ENCODE results near the gene PREP.

PREP gene

GRCh38 chr6:105304825-105305224, 98.1 kb downstream of the PREP start:
- no peak for DNase-seq

GRCh38 chr6:105304366-105304765, 98.5 kb downstream of the PREP start:
- DNase-seq: no peak

GRCh38 chr6:105302617-105303128, 100.2 kb downstream of the PREP start:
- no peak for DNase-seq

GRCh38 chr6:105301756-105302616, 100.9 kb downstream of the PREP start:
- DNase-seq: no peak

GRCh38 chr6:105301072-105301503, 101.8 kb downstream of the PREP start:
- DNase-seq: no peak

GRCh38 chr6:105300090-105300489, 102.8 kb downstream of the PREP start:
- no peak for DNase-seq

GRCh38 chr6:105294129-105294528, 108.8 kb downstream of the PREP start:
- no peak for DNase-seq

- no peak for DNase-seq
Observed at GRCh38 chr6:105292689-105293339, 110.1 kb downstream of the PREP start.

- DNase-seq: no peak
Observed at GRCh38 chr6:105291525-105291924, 111.4 kb downstream of the PREP start.

- DNase-seq: no peak
Observed at GRCh38 chr6:105282631-105283585, 120.0 kb downstream of the PREP start.

GRCh38 chr6:105280033-105280432, 122.8 kb downstream of the PREP start:
- no peak for DNase-seq

GRCh38 chr6:105279463-105279862, 123.4 kb downstream of the PREP start:
- DNase-seq: no peak

GRCh38 chr6:105278813-105279212, 124.1 kb downstream of the PREP start:
- no peak for DNase-seq

GRCh38 chr6:105278035-105278434, 124.8 kb downstream of the PREP start:
- DNase-seq: no peak

- no peak for DNase-seq
Observed at GRCh38 chr6:105276374-105276773, 126.5 kb downstream of the PREP start.

GRCh38 chr6:105275542-105275941, 127.3 kb downstream of the PREP start:
- DNase-seq: no peak

GRCh38 chr6:105274678-105275077, 128.2 kb downstream of the PREP start:
- DNase-seq: no peak

GRCh38 chr6:105273589-105273988, 129.3 kb downstream of the PREP start:
- DNase-seq: no peak

GRCh38 chr6:105272786-105273185, 130.1 kb downstream of the PREP start:
- no peak for DNase-seq

- no peak for DNase-seq
Observed at GRCh38 chr6:105270511-105270910, 132.4 kb downstream of the PREP start.

GRCh38 chr6:105269390-105269789, 133.5 kb downstream of the PREP start:
- DNase-seq: no peak

- no peak for DNase-seq
Observed at GRCh38 chr6:105263685-105264610, 138.9 kb downstream of the PREP start.

Data from SW 1271 (cell line).